Measurements from ENCODE around the gene DHCR24.

Gene DHCR24

GRCh38 chr1:54826226-54826816 lies 60.7 kb downstream of the DHCR24 start:
- Histone ChIP-seq H3K4me1 (ENCODE audit: insufficient read depth, poor library complexity, severe bottlenecking) (no peaks in the 10 kb centered on the region), H3K9me3 (ENCODE audit: severe bottlenecking) (peaks cover 8% of the 10 kb centered on the region), H3K4me3 (ENCODE audit: severe bottlenecking) (no peak overlapping the region), H3K27ac (ENCODE audit: poor library complexity, severe bottlenecking) (no peak overlapping the region), H3K36me3 (ENCODE audit: low read depth) (no peaks in the 10 kb centered on the region), H3K27me3 (ENCODE audit: insufficient read depth, poor library complexity, severe bottlenecking) (no peaks in the 10 kb centered on the region)
- no peak for TF ChIP-seq CTCF (IDR thresholded peaks at IDR 0.05; ENCODE audit: poor library complexity, severe bottlenecking)
- no peak for ATAC-seq (ENCODE audit: low read depth)
- DNase-seq (ENCODE audit: low spot score) = no peak

- no peak for ATAC-seq (ENCODE audit: low read depth)
- Histone ChIP-seq H3K9me3 (ENCODE audit: severe bottlenecking) (peaks cover 8% of the 10 kb centered on the region), H3K27ac (ENCODE audit: poor library complexity, severe bottlenecking) (no peak overlapping the region), H3K4me1 (ENCODE audit: insufficient read depth, poor library complexity, severe bottlenecking) (no peaks in the 10 kb centered on the region), H3K36me3 (ENCODE audit: low read depth) (no peaks in the 10 kb centered on the region), H3K4me3 (ENCODE audit: severe bottlenecking) (no peak overlapping the region), H3K27me3 (ENCODE audit: insufficient read depth, poor library complexity, severe bottlenecking) (no peaks in the 10 kb centered on the region)
- no peak for DNase-seq (ENCODE audit: low spot score)
- TF ChIP-seq CTCF (IDR thresholded peaks at IDR 0.05; ENCODE audit: poor library complexity, severe bottlenecking) = no peak
Observed at GRCh38 chr1:54825696-54826095, 61.3 kb downstream of the DHCR24 start.

GRCh38 chr1:54823670-54824069 lies 63.3 kb downstream of the DHCR24 start:
- no peak for ATAC-seq (ENCODE audit: low read depth)
- Histone ChIP-seq H3K4me1 (ENCODE audit: insufficient read depth, poor library complexity, severe bottlenecking) (no peaks in the 10 kb centered on the region), H3K4me3 (ENCODE audit: severe bottlenecking) (no peak overlapping the region)

GRCh38 chr1:54819733-54820132 lies 67.3 kb downstream of the DHCR24 start:
- no peak for TF ChIP-seq CTCF (IDR thresholded peaks at IDR 0.05; ENCODE audit: poor library complexity, severe bottlenecking)
- Histone ChIP-seq H3K9me3 (ENCODE audit: severe bottlenecking) (no peaks in the 10 kb centered on the region), H3K27ac (ENCODE audit: poor library complexity, severe bottlenecking) (no peak overlapping the region), H3K36me3 (ENCODE audit: low read depth) (no peaks in the 10 kb centered on the region), H3K27me3 (ENCODE audit: insufficient read depth, poor library complexity, severe bottlenecking) (no peaks in the 10 kb centered on the region), H3K4me1 (ENCODE audit: insufficient read depth, poor library complexity, severe bottlenecking) (no peaks in the 10 kb centered on the region), H3K4me3 (ENCODE audit: severe bottlenecking) (no peak overlapping the region)
- ATAC-seq (ENCODE audit: low read depth) = no peak
- DNase-seq (ENCODE audit: low spot score) = no peak

More at GRCh38 chr1:54823670-54824069, 63.3 kb downstream of the DHCR24 start:
- no peak for TF ChIP-seq CTCF (IDR thresholded peaks at IDR 0.05; ENCODE audit: poor library complexity, severe bottlenecking)
- H3K36me3 ChIP-seq (ENCODE audit: low read depth) = no peaks in the 10 kb centered on the region
- H3K9me3 ChIP-seq (ENCODE audit: severe bottlenecking) = peaks cover 8% of the 10 kb centered on the region
- H3K27ac ChIP-seq (ENCODE audit: poor library complexity, severe bottlenecking) = no peak overlapping the region
- DNase-seq (ENCODE audit: low spot score) = no peak
- no peaks in the 10 kb centered on the region for H3K27me3 ChIP-seq (ENCODE audit: insufficient read depth, poor library complexity, severe bottlenecking)

GRCh38 chr1:54819195-54819536 lies 67.8 kb downstream of the DHCR24 start:
- ATAC-seq (ENCODE audit: low read depth) = no peak
- H3K4me1 ChIP-seq (ENCODE audit: insufficient read depth, poor library complexity, severe bottlenecking) = no peaks in the 10 kb centered on the region
- H3K36me3 ChIP-seq (ENCODE audit: low read depth) = no peaks in the 10 kb centered on the region
- no peak overlapping the region for H3K27ac ChIP-seq (ENCODE audit: poor library complexity, severe bottlenecking)
- H3K27me3 ChIP-seq (ENCODE audit: insufficient read depth, poor library complexity, severe bottlenecking) = no peaks in the 10 kb centered on the region
- H3K4me3 ChIP-seq (ENCODE audit: severe bottlenecking) = no peak overlapping the region
- no peaks in the 10 kb centered on the region for H3K9me3 ChIP-seq (ENCODE audit: severe bottlenecking)
- DNase-seq (ENCODE audit: low spot score) = no peak
- no peak for TF ChIP-seq CTCF (IDR thresholded peaks at IDR 0.05; ENCODE audit: poor library complexity, severe bottlenecking)
